CD4-positive, alpha-beta T cell treated with Interleukin-12 subunit alpha and Interleukin-12 subunit beta, for 1 hour (primary cell): ENCODE data around the gene ZNF260.

Source experiments
- DNase-seq: peaks from one replicate; pipeline ENCODE4 v3.0.0-alpha.2; 2020

Gene ZNF260

DNA sequence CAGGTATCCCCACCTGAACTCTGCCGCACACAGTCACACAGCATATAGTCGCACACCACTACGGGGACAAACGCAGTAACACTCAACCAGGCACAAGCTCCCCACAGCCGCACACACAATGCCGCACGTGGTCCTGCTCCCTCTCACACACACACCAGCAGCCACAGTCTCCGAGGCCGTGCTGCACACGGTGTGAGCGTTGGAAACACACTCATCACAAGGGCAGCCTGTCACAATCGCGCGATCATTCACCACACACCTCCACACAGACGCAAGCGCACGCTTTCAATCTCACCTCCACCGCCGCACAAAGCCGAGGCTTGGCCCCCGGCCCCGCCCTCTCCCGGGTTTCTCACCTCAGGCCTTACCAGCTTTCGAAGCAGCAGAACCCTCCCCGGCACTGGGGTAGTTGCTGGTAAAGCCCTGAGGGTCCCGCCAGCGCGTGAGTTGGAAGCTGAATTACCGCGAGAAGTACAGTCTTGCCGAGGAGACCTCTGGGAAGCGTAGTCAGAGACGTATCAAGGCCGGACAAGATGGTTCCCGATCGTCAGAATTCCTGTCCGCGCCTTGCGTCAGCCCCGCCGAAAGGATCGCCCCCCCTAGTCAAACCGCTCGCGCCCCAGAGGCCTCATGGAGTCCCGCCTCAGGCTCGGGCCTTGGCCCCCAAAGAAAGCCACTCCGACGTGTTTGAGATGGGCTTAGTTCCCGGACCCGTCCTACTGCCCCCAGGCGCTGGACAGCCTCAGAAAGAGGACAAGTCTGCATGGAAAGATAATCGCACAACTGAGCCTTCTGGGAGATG lies 38.8 kb downstream of the ZNF260 start, which contains the start of gene ZNF566:
ZNF566 (minus strand) TSS at position 444 of the 802 bp plus-strand sequence. CDS start 13,004 bp downstream, outside the sequence.
- DNase-seq: peak; percentile 96

DNA sequence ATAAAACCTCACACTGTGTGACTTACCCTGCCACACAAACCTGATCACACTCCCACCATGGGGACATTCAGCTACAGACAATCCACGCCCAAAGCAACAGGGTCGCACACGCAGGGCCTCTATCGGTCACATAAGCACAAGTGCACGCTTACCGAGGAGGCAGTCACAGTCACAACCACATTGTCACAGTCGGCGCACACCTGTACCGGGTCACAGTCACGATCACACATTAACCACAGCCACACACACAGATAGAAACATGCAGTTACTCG lies 39.3 kb downstream of the ZNF260 start:
- peak; percentile 59 for DNase-seq

DNA sequence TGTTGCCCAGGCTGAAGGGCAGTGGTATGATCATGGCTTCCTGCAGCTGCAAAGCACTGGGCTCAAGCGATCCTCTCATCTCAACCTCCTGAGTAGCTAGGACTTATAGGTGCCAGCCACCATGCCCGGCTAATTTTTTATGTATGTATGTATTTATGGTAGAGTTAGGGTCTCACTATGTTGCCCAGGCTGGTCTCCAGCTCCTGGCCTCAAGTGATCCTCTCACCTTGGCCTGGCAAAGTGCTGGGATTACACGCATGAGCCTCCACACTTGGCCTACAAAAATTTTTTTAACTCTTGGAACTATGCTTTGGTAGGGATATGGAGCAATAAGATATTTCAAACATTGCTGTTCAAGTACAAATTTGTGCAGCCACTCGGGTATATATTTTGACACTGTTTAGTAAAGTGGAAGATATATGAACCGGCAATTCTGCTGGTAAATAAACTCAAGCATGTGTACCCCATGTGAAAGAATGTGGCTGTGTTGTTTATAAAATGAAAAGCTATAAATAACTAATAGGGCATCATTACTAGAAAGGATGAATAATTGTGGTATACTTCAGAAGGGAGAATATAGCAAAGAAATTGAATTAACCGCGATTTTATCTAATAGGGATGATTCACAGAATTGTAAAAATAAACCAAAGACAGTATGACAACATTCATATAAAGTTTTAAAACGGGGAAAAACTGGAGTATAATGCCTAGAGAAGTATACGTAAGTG lies 39.8 kb downstream of the ZNF260 start:
- no peak for DNase-seq

DNA sequence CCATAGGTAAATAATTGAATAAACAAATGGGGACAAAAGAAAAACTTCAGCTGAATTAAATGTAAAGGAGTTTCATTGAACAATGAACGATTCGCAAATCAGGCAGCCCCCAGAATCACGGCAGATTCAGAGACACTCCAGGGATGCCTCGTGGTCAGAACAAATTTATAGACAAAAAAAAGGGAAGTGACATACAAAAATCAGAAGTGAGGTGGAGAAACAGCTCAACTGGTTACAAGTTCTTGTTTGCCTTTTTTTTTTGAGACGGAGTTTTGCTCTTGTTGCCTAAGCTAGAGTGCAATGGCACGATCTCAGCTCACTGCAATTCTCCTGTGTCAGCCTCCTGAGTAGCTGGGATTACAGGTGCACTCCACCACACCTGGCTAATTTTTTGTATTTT lies 44.4 kb downstream of the ZNF260 start:
- DNase-seq: no peak

DNA sequence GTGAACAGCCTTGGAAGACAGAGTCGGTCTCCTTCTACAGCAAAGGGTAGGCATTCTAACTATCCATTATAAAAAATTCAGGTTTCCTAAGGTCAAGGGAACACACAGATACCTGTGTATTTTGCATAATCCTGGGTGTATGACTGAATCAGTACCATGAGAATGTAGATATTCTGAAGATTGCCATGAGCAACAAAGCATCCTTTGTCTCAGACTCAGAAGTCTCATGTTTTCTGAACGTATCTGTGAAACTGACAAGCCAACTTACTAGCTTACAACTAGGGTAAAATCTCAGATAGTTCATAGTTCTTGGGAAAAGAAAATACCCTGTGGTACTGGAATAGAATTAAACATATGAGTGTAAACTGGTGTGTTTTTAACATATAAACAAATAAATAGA lies 45.2 kb downstream of the ZNF260 start:
- no peak for DNase-seq
